Astrocyte of the cerebellum (primary cell): Measurements from ENCODE around the gene NCOR2.
A peak's percentile ranks its signal among the peaks of the same experiment; 100 is the strongest.

ENCODE experiments used
- DNase-seq: peaks from one replicate; pipeline ENCODE4 v3.0.0-alpha.2; 2011; ENCODE audit warnings: low read depth
- H3K4me3 ChIP-seq: 2 replicates; pipeline ENCODE4 v1.5.1; 2011; ENCODE audit warnings: mild to moderate bottlenecking, low read depth, low read length, moderate library complexity
- in situ Hi-C: cut with HindIII; loops from 2 replicates; pipeline ENCODE4 v1.10.0; 2017; ENCODE audit warnings: low sequenced_read_pairs
- TF ChIP-seq, protein P1 (sequence below): IDR thresholded peaks from 2 replicates; pipeline ENCODE4 v1.5.1; 2012; ENCODE audit warnings: low read length, low read depth, moderate library complexity, mild to moderate bottlenecking; ENCODE audit errors: missing control alignments

Gene NCOR2

DNA sequence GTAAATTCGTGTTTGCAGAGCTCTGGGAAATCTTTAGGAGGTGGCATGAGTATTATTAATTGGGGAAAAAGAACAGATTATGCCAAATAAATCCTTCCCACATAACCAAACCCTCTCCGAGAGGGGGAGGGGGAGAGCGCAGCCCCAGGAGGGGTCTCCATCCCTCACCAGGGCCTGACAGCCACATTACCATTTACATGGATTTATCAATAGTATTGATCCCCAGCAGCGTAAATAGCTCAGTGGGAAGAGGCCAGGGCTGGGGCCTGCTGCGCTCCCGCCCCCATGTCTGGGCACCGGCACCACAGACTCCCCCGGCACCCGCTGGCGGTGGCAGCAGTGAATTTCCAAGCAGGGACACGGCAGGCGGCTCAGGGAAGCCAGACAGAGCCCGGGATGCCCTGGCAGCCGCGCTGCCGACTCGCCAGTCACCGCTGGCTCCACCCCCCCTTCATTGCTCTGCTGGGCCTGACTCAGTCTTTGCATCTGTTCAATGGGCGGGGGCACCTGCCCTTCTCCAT, 2.4 kb downstream of the NCOR2 start:
- in situ Hi-C loops: loop anchor here (5.0 kb wide), 3 partner anchors 43 to 187 kb away; no protein-coding TSS in a partner anchor
- TF ChIP-seq, protein P1, sequence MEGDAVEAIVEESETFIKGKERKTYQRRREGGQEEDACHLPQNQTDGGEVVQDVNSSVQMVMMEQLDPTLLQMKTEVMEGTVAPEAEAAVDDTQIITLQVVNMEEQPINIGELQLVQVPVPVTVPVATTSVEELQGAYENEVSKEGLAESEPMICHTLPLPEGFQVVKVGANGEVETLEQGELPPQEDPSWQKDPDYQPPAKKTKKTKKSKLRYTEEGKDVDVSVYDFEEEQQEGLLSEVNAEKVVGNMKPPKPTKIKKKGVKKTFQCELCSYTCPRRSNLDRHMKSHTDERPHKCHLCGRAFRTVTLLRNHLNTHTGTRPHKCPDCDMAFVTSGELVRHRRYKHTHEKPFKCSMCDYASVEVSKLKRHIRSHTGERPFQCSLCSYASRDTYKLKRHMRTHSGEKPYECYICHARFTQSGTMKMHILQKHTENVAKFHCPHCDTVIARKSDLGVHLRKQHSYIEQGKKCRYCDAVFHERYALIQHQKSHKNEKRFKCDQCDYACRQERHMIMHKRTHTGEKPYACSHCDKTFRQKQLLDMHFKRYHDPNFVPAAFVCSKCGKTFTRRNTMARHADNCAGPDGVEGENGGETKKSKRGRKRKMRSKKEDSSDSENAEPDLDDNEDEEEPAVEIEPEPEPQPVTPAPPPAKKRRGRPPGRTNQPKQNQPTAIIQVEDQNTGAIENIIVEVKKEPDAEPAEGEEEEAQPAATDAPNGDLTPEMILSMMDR: no peak
- no peak for DNase-seq
- H3K4me3 ChIP-seq: peak overlapping the region; percentile 90

DNA sequence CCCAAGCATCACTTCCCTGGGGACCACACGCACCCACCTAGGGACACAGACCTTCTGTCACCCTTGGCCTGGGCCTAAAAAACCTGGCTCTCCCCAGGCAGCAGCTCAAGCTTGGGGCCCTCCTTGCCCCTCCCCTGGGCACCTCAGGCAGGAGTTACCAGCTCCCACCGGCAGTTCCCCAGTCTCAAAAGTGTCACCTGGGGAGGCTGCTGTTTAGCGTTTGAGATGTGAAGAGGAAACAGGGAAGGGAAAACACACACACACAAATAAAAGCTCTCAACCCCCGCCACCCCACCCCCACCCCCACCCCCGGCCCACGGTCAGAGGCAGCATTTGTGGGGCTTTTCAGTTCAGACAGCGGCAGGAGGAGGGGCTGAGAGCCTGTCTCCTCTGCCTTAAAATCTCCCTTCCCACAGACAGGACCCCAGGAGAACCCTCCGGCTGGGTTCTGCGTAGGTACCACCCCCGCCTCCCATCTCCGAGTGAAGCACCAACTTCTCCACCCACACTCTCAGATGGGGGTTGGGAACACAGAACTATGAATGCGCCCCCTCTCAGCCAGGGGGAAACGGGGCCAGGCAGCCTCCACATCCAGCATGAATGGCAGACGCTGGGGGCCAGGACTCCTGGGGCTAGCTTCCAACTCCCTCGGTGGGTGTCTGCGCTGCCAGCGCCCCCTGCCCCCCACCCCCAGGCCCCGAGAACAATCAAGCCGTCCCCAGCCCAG, 3.0 kb downstream of the NCOR2 start:
- DNase-seq: no peak
- TF ChIP-seq, protein P1: no peak
- H3K4me3 ChIP-seq: peak overlapping the region; percentile 90
- in situ Hi-C loops: loop anchor here (5.0 kb wide), 3 partner anchors 42 to 188 kb away; no protein-coding TSS in a partner anchor

DNA sequence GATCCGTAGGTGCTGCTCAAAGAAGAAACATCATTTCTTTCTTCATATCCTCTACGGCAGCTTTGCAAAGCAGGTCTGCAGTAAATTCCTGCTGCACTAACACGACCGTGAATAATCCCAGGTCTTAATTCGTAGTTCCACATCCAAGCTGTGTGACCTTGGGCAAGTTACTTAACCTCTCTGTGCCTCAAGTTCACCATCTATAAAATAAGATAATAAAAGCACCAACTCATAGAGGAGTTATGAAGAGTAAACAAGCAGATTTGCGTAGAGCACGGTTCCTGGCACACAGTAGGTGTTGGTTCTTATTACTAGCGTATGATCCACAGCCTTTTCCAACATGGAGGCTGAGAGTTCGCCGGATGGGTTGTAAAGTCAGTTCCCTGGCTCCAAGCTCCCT, 3.6 kb downstream of the NCOR2 start:
- H3K4me3 ChIP-seq: peak overlapping the region; percentile 90
- TF ChIP-seq, protein P1: no peak
- in situ Hi-C loops: loop anchor here (5.0 kb wide), 3 partner anchors 42 to 188 kb away; no protein-coding TSS in a partner anchor
- no peak for DNase-seq

DNA sequence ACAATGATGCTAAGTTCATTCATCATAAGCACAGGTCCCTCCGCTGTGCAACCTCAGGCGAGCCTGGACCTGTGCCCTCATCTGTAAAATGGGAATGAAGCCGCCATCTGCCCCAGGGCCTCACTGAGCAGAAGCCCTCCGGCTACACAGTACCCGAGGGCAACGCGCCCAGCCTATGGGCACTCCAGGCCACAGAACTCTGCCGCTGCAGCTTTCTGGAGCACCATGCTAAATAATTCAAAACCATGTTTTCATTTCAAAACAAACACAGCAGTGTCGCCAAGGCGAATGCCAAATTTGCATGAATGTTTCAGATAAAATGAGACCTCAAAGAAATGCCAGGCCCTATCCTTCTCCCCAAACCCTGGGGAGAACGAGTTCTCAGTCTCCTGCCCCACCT, 4.0 kb downstream of the NCOR2 start:
- TF ChIP-seq, protein P1: no peak
- in situ Hi-C loops: loop anchor here (5.0 kb wide), 3 partner anchors 41 to 189 kb away; no protein-coding TSS in a partner anchor
- peak overlapping the region; percentile 90 for H3K4me3 ChIP-seq

DNA sequence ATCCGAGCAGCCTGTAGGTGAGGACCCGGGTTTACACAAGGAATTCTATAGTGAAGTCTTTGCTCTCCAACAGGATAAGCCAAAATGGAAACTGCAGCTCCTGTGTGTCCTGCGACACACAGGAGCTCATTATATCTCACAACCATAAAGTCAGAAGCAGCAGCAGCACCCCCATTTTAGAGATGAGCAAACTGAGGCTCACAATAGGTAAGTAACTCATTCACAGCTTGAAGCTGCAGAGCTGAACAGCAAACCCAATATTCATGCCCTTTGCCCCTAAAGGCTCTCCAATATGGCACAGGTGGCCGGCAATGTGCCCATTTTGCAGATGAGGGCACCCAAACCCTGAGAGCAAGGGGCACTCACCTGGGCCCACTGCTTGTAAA, 4.6 kb downstream of the NCOR2 start:
- TF ChIP-seq, protein P1: no peak
- in situ Hi-C loops: loop anchor here (5.0 kb wide), 3 partner anchors 40 to 190 kb away; no protein-coding TSS in a partner anchor
- no peak overlapping the region for H3K4me3 ChIP-seq
- no peak for DNase-seq

More for the DNA sequence above, 4.0 kb downstream of the NCOR2 start:
- no peak for DNase-seq

DNA sequence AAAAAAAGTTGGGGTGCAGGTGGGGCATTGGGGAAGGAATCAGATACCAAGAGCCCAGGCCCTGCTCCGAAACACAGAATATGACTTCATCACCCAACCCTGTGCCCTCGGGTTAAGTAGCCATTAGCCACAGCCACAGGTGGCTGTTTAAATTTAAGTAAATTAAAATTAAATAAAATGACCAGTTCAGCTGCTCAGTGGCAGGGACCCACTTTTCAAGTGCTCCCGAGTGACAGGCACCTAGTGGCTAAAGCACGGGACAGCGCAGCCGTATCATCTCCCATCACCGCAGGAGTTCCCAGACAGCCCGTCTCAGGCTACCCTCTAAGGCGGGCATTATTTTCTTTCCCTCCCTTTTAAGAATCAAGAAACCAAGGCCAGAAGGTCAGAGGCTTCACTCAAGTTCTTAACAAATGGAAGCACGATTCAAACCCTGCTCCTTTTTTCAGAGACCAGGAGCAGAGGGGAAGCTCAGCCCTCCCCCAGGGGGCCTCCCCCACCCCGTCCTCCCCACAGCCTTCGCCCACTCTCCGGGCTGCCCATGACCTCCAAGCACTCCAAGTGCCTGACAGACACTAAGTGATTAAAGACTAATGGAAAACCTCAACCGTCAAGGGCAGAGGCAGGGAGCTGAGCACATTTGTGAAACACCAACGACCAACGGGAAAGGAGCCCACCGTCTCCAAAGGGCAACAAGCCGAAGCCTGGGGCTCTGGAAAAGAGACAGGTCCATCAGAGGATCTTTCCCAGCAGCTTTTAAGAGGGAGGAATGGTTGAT, 5.2 kb downstream of the NCOR2 start:
- in situ Hi-C loops: loop anchor here (5.0 kb wide), 3 partner anchors 40 to 190 kb away; no protein-coding TSS in a partner anchor
- TF ChIP-seq, protein P1: no peak
- no peak overlapping the region for H3K4me3 ChIP-seq
- no peak for DNase-seq
